ENCODE measurements around the gene RNF14.

Gene RNF14

DNA sequence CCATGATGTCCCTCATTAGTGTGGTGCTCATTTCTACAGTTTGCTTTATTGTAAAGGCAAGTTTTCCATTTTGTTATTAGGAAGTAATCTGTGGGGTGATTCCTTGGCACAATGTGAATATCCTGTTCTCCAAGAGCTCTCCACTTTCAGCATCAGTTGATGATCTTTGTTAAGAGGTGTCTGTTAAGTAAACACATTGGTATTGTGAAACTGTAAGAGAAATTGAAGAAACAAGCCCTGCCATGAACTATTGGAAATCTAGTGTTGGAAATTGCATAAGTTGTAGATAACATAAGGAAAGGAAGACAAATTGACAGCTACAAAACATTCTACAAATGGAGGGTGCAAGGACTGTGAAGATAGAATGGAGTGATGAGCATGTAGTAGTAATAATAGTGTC, 17.2 kb downstream of the RNF14 start:
- DNase-seq: no peak

DNA sequence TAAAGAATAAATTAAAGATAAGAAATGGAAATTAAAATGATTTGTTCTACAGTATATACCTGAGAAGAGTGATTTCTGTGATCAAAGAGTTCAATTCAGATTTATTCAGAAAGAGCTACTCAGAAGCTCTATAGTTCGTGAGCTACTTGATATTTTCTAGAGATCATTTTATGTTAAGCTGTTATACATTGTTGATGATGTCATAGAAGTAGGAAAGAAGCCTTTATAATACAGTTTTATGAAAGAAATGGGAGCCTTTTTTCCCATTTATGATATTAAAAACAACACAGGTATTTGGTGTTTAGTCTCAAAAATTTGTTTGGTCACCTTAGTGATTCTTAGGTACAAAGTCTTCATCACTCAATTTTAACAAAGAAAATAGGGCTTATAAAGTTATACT, 20.8 kb downstream of the RNF14 start:
- no peak for DNase-seq

DNA sequence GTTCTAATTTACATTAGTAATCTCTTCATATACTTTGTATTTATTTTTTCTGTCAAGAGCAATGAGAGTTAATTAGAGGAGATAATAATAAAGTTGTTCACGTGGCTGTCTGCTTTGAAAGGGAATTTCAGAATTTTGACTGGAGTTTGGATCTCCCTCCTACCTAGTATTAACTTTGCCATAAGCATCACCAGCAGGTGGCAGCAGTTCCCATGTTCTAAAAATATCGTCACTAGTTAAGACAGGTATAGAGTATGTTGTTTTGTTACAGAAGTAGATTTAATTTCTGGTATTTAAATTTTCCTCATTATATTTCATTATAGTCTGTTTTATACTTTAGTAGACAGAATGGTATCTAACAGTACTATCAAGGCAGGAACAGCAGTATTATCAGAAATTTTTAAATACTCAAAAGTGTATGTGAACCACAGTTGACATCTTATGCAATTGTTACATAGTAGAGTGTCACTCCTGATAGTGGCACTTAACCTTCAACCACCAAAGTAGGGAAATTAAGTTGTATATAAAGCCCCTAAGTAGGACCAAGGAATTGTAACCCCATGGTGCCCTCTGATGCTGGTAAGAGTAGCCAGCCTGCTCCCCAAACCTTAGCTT, 23.6 kb downstream of the RNF14 start:
- DNase-seq: peak; percentile 46 to 55

DNA sequence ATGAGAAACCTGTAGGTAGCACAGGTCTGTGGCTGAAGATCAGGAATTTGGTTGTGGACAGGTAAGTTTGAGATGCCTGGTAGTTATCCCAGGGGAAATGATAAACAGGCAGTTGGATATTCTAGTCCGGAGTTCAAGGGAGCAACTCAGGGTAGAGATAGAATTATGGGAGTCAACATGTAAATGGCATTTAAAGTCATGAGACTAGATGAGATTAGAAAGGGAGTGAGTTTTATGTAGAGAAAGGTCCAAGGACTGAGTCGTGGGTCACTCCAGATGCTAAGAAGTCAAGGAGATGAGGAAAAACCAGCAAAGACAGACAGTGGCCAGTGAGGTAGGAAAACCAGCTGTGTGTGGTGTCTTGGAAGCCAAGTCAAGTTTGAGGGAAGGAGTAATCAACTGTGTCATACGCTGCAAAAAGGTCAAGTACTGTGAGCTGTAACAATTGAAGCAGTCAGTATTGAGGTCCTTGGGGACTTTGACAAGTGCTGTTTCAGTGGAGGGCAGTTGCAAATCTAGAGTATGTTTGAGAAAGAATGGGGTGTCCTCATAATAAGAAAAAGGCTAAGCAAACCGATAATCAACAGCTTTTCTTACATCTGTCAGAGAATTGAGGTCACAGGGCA, 25.7 kb downstream of the RNF14 start:
- no peak for DNase-seq

DNA sequence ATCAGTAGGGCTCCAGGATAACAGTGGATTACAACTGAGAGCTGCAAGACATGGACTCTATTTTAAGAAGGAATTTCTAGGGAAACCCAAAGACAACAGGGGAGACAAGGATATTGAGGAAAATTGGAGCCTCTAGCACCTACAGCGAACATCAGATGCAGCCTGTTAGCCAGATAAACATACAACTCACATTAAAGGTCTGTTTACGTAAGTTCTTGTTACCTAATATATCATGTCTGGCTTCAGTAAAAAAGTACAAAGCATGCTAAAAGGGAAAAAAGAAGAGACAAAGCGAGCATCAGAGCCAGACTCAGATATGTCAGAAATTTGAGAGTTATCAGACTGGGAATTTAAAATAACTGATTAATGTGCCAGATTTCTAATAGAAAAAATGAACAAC, 26.8 kb downstream of the RNF14 start:
- DNase-seq: no peak

DNA sequence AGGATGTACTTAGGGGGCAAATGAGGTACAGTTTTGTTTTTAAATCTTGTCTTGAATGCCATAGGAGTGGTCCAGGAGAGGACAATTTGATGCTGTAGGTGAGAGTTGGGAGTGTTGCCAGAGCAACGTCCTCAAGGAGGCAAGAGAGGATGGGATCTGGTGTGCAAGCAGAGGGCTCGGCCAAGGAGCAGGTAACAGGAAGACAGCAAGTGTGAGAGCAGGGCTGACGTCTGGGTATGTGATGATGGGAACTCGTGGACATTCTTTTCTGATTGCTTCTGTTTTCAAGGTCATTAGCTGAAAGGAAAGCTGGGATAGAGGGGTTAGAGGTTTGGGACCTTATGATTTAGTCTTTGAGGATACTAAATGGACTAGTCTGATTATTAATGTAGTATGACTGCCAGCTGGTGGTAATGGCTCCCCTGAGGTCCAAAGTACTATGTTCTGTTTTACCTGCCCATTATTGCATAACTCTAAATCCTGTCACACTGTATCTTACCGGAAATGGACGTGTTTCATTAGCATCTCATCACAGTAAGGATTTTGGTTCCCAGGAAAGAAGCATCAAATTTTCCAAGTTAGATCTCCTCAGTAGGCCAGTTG, 28.6 kb downstream of the RNF14 start:
- DNase-seq: no peak

DNA sequence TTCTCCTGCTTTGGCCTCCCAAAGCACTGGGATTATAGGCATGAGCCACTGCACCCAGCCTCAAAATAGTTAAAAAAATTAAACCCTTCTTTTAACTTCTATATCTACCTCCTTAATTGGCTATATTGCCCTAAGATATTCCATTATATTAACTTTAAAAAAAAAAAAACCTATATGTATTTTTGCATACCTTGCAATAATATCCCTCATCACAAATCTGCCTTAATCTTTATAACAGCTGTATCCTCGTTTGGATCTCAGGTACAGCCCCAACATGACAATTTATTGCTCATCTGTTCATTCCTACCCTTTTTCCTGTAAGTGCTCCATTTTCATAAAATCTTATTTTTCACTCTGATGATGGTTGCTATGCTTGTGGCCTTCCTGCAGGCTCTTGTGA, 31.3 kb downstream of the RNF14 start:
- DNase-seq: no peak

DNA sequence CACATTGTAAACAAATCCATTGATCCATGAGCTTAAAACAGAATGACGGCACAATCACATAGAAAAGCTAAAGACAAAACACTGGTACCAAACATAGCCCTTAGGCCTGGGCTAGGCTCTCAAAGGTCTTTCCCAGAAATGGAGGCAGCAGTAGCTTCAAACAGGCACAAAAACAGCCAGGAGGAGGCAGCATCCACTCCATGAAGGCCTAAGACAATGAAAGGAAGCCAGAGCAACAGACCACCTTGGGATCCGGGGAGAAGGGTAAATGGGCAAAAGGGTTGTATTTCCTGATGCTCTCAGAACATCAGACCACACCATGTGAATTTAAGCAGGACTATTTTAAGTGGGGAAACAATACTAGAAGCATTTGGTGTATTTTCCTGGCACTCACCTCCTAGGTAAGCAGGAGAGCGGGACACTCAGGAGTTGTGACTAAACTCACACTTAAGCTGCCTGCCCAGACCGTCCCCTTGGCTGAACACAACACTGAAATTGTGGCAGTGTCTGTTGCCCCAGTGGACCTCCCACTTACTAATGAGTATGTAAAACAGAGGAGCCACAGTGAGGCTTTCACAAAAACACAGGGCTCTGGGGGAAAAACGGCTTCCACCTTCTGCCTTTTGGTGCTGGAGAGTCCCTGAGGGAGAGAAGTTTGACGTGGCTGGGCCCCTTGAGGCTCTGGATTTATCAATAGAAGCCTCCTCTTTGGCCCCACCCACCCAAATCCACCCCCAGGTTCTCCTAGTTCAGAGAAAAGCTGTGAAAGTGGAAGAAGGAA, 32.0 kb downstream of the RNF14 start:
- DNase-seq: peak; percentile 11 to 25

DNA sequence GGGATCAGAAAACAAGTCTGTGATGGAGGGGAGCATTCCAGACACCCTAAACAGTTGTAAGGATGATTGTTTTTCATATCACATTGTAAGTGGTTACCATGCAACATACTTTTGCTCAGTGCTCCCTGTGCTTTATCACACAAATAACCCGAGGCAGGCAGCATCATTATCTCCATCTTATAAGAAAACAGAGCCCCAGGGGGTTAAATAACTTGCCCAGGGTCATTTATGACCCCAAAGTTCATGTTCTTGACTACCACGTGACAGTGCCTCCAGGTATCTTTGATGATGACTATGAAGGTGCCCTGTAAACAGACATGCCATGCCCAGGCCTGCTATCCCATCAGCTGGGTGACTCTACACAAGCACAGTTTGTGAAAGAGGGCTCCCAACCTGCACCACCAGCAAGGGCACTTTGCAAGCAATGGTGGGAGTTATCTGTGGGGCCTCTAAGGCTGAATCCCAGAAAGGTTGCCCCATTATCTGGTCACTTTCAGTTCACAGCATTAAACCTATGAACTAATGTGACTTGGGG, 34.4 kb downstream of the RNF14 start:
- no peak for DNase-seq

DNA sequence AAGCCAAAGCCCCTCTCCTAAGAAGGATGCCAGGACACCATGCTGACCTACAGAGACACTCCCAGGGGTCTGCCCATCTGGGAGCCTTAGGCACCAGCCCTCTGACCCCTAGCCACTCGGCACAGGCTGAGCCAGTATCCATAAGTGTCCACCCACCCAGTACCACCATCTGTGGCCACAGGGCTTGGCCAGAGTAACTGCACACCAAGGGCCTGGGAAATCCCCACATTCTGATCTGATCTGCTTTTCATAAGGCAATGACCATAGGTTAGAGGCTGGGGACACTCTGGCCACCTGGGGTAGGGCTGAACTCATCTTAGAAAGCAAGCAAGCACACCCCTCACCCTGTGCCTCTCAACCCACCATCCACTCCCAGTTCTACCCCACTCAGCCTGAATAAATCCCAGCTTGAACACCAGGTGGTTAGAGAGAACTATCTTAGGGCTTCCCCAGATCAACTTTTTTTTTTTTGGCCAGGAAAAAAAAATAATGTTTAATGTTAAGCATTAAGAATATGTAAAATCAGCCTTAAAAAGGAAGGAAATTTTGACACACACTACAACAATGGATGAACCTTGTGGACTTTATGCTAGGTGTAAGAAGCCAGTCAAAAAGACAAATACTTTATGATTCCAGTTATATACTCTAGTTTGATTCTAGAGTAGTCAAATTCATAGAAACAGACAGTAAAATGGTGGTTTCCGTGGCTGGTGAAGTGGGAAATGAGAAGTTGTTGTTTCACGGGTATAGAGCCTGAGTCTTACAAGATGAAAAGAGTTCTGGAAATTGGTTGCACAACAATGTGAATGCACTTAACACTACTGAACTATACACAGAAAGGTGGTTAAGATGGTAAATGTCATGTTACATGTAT, 37.7 kb downstream of the RNF14 start:
- peak; percentile 70 to 72 for DNase-seq

DNA sequence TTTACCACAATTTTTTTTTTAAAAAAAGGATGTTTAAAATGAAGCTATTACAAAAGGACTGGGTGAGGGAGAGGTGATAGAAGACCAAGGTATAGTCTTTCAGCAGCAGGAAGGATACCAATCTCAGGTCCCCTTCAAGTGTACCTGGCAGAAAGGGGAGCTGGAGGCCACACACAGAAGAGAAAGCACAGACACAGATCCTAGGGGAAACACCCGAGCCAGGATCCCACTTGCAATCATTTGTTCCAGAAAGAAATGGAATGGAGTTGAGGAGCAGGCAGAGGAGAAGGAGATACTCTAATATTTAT, 38.3 kb downstream of the RNF14 start:
- DNase-seq: no peak

DNA sequence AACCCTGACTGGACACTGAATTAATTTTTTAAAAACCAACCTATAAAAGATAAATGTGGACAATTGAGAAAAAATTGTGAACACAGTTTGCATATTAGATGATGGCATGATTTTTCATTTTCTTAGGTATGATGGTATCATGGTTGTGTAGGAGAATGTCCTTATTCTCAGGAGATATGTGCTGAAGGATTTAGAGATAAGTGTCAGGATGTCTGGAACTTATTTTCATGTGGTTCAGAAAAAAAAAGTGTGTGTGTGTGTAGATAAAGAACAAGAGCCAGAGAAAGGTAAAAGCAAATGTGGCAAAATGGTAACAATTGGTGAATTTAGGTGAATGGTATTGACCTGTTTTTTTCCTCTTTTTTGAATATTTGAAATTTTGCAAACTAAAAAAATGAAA, 39.9 kb downstream of the RNF14 start:
- no peak for DNase-seq

DNA sequence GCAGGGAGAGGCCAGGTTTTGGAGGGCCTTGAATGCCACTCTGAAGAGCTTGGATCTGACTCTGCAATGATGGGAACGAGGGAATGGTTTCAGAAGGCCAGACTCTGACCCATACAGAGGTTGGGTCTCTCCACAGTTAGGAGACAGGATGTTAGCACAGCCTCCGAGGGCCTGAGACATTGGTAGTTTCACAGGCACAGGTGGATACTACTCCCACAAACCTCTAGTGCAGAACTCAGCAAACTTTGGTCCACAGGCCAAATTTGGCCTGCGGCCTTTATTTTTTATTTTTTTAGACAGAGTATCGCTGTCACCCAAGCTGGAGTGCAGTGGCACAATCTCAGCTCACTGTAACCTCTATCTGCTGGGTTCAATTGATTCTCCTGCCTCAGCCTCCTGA, 41.0 kb downstream of the RNF14 start:
- DNase-seq: no peak

DNA sequence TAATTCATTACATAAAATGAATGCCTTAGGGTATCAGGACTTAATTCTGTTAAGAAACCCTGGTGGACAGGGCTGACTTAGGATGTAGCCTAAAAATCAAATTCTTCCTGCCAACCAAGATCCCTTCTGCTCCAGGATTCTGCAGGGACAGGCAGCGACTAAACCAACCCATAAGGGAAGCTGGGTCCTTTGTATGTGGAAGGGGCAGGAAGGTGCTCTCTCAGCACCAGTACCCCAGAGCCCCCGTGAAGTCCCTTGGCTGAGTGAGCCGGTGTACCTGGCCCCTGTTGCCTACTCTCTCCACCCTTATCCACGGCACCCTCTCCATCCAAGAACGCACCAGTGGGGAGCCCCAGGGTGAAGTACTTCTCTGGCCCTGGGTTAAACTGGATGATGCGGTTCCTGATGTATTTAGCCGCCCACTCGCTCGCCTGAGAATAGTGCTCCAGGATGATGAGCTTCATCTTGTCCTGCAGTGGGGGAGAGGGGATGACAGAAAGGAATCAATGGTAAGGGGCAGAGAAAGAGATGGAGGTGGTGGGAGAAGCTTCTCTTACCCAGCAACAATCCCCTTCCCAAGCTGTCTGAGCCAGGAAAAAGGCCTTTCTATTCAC, 42.8 kb downstream of the RNF14 start:
- no peak for DNase-seq

DNA sequence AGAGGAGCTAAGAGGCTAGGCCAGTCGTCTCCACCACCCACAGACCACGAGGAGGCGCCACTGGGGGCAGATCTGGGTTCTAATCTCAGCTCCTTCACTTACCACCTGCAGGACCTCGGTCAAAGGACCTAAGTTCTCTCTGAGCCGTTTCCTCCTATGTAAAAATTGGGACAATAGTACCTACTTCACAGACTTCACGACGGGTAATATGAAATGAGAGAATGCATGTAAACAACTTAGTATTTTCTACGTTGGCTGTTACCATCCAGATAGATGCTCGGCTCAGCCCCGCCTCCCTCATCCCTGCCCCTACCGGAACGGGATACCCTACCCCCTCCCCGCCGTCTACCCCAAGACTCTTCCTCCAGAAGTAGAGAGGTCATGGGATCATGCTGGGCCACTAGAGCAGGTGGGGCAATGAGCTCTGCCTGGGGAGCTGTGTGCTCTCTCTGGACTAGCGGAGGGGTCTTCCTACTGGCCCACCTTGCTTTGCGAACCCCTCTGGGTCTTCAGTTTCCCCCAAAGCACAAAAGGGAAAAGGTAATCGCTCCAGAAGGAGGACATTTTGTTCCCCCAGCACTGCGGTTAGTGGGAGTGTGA, 43.4 kb downstream of the RNF14 start:
- peak; percentile 23 to 32 for DNase-seq

DNA sequence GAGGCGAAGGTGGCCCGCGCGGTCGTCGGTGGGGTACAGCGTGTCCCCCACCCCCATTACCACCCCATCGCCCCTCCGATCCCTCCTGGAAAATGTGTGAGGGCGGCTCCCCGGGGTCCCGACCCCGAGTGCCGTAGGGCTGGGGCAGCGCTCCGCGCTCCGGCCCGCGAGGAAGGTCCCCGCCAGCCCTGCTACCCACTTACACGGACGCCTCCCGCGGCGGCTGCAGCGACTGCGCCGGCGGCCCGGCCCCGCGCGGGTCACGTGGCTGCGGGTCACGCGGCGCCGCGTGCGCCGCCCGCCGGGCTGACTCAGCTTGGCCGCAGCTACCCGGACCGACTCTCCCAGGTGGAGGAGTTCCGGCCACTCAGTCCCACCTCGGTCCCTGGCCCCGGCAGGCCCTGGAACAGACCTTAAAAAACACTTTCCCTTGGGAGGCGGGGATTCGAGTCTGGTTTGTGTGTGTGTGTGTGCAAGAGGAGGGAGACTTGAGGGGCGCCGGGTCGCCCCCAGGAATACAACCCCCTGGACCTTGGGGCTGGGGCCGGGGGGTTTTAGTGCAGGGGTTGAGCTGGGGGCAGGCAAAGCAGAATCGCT, 44.0 kb downstream of the RNF14 start, which contains the start of gene GNPDA1:
GNPDA1 (minus strand) TSS at position 236 of the 597 bp plus-strand sequence. CDS start 992 bp downstream, outside the sequence.
- peak; percentile 62 to 66 for DNase-seq

DNA sequence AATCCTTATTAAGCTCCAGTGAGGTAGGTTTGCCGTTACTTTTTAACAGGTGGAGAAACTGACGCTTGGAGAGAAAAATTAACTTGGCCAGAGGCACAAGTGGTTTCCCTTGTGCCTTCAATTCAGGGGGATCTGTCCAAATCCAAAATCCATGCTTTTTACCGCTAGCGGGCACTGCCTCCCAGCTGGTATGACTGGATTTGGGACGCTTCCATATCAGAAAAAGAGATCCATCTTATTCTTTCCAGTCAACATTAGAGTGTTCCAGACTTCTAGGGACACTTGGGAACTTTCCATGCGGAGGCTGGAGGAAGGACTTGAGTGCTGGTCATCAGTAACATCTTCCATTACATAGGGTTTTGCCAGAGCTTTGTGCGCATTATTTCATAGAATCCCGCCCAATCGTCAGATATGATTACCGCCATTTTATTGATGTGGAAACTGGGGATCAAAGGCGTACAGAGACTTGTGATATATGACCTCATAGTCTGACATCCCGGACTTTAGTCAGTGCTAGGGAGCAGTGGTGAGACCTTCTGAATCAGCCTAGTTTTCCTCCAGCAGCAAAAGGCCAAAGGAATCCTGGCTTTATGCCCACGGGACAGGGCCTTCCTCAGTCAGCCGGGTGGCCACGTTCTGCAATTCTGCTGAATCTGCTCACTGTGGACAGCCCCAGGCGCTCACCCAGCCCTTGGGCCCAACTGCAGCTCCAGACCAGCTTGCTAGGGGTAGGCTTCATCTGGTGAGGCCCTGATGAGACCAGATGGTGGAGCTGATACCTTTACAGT, 45.0 kb downstream of the RNF14 start:
- no peak for DNase-seq

DNA sequence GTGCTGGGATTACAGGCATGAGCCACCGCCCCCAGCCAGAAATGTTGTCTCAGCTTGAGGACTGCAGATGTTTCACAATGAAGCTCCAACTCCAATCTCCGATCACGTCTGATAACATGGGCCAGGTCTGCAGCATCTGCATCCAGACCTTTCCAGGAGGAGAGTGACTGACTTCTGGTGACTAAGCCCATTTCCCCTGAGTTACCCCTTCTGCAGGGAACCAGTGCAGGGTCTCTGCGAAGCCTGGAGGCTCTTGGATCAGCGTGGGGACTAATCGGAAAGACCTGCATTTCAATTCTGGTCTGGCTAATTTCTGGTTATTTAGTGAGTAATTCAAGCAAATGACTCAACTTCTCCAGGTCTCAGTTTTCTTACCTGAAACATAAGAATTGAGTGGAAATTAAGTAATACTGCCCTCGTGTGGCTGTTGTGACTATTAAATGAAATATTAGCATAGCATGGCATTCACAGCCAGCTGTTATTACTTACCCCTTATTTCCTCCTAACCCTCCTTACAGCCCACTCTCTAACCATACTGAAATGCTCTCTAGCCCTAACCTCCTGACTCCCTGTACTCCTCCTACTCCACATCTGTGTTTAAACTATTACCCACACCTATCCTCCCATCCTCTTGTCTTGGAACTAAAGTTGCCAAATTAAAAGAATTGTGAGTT, 46.1 kb downstream of the RNF14 start:
- peak; percentile 72 to 76 for DNase-seq

DNA sequence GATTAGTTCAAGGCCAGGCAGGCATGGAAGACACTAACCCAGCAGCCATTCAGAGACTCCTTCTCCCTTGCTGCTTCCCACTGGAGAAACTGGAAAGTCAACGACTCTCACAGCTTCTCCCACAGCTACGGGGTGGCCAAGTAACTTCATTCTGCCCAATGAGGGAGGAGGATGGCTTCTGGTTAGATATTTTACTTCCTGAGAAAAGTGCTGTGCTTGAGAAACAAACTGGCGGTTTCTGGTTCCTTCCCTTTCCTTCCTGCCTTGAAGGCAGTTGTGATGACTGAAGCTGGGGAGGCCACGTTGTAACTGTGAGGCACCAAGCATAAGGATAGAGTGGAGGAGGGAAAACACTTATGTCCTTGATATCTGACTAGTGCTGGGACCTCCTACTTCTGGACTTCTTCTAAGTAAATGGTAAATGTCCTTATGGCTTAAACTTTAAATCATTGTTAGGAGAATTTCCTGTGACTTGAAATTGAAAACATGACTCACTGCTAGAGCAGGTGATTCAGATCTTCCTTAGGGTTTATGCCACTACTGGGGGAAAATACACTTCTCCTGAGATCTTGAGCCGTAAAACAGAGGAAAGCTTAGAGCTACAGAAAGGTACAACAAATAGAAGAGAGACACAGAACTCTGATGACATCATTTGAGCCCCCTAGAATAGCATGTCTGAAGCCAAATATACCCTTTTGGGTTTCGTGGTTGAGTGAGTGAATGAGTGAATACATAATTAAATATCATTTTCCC, 47.1 kb downstream of the RNF14 start:
- peak; percentile 92 to 94 for DNase-seq
